Measurements from ENCODE around the gene KDM2A.
A peak's percentile ranks its signal among the peaks of the same experiment; 100 is the strongest.

The KDM2A gene

DNA sequence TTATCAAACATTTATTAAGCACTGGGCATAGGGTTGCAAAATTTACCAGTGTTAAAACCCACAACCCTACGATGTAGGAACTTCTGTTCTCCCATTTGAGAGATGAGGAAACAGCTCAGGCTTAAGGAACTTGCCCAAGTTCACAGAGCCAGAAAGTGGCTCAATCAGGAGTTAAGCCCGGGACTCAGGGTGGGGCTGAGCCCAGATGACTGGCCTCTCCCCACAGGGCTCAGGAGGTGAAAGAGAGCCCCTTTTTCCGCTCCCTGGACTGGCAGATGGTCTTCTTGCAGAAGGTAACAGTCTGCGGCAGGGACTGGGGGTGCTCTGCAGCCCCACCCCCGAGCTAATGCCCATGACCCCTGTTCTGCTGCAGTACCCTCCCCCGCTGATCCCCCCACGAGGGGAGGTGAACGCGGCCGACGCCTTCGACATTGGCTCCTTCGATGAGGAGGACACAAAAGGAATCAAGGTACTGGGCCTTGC lies 164.5 kb downstream of the KDM2A start:
- TF ChIP-seq, protein P1, sequence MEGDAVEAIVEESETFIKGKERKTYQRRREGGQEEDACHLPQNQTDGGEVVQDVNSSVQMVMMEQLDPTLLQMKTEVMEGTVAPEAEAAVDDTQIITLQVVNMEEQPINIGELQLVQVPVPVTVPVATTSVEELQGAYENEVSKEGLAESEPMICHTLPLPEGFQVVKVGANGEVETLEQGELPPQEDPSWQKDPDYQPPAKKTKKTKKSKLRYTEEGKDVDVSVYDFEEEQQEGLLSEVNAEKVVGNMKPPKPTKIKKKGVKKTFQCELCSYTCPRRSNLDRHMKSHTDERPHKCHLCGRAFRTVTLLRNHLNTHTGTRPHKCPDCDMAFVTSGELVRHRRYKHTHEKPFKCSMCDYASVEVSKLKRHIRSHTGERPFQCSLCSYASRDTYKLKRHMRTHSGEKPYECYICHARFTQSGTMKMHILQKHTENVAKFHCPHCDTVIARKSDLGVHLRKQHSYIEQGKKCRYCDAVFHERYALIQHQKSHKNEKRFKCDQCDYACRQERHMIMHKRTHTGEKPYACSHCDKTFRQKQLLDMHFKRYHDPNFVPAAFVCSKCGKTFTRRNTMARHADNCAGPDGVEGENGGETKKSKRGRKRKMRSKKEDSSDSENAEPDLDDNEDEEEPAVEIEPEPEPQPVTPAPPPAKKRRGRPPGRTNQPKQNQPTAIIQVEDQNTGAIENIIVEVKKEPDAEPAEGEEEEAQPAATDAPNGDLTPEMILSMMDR (IDR thresholded peaks at IDR 0.05; ENCODE audit: borderline replicate concordance, insufficient read depth, low read depth, low read length), result no peak

GRCh38 chr11:67284811-67285540 lies 165.9 kb downstream of the KDM2A start:
- no peak overlapping the region for H3K4me3 ChIP-seq (ENCODE audit: low read depth, low read length)
- TF ChIP-seq, protein P1 (IDR thresholded peaks at IDR 0.05; ENCODE audit: borderline replicate concordance, insufficient read depth, low read depth, low read length), result no peak

More for the DNA sequence above, 164.5 kb downstream of the KDM2A start:
- no peak overlapping the region for H3K4me3 ChIP-seq (ENCODE audit: low read depth, low read length)

DNA sequence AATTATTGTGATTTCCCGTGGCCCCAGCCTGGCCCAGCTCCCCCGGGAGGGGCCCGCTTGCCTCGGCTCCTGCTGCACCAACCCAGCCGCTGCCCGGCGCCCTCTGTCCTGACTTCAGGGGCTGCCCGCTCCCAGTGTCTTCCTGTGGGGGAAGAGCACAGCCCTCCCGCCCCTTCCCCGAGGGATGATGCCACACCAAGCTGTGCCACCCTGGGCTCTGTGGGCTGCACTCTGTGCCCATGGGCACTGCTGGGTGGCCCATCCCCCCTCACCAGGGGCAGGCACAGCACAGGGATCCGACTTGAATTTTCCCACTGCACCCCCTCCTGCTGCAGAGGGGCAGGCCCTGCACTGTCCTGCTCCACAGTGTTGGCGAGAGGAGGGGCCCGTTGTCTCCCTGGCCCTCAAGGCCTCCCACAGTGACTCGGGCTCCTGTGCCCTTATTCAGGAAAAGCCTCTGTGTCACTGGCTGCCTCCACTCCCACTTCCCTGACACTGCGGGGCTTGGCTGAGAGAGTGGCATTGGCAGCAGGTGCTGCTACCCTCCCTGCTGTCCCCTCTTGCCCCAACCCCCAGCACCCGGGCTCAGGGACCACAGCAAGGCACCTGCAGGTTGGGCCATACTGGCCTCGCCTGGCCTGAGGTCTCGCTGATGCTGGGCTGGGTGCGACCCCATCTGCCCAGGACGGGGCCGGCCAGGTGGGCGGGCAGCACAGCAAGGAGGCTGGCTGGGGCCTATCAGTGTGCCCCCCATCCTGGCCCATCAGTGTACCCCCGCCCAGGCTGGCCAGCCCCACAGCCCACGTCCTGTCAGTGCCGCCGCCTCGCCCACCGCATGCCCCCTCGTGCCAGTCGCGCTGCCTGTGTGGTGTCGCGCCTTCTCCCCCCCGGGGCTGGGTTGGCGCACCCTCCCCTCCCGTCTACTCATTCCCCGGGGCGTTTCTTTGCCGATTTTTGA lies 166.8 kb downstream of the KDM2A start:
- no peak overlapping the region for H3K4me3 ChIP-seq (ENCODE audit: low read depth, low read length)
- TF ChIP-seq, protein P1 (IDR thresholded peaks at IDR 0.05; ENCODE audit: borderline replicate concordance, insufficient read depth, low read depth, low read length), result no peak

GRCh38 chr11:67286621-67287333 lies 167.7 kb downstream of the KDM2A start:
- TF ChIP-seq, protein P1 (IDR thresholded peaks at IDR 0.05; ENCODE audit: borderline replicate concordance, insufficient read depth, low read depth, low read length), result peak; percentile 18; the same call in 1 of the 2 replicates
- H3K4me3 ChIP-seq (ENCODE audit: low read depth, low read length), result no peak overlapping the region

DNA sequence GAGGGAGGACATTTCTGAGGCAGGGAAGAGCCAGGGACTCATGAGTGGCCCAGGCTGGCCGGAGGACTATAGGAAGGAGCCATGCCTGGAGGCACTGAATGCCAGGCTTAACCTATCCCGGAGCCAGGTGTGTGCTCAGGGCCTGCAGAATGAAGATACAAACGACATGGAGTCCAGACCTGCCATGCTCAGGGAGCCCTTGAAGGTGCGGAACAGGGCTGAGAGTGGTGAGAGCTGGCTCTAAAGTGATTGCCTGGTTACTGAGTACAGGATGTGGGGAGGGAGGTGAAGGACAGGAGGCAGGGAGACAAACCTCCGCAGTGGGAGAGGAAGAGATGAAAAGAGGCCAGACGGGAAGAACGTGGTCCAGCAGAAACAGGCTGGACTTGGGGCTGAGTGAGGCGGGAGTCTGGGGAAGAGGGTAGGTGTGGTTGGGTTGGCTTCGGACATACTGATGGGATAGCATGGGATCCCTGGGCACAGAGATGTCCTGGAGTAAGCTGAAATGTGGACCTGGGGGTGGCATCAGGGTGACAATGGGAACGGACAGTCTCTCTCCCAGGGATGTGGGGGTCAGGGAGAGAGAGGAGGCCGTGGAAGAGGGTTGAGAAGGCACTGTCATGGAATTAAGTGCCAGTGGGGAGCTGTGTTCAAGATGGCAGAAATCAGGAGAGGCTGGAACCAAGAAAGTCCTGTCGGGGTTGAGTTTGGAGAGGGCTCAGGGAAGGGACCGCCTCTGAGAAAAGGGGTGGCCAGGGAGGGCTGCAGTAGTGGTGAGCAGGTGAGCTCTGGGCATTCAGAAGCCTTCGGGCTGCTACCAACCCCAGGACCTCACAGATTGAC lies 168.5 kb downstream of the KDM2A start:
- peak overlapping the region; percentile 71 for H3K4me3 ChIP-seq (ENCODE audit: low read depth, low read length)
- TF ChIP-seq, protein P1 (IDR thresholded peaks at IDR 0.05; ENCODE audit: borderline replicate concordance, insufficient read depth, low read depth, low read length), result no peak

DNA sequence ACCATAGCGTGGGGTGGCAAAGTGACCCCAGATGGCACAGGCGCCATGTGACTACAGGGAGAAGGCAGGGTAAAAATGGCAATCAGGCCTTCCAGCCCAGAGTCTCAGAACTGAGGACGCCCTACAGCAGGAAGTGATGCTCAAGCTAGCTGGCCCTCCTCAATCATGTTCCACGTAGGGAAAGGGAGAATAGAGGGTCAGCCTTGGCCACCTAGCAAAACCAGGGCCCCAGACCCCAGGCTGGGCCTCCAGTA lies 169.1 kb downstream of the KDM2A start:
- peak overlapping the region; percentile 71 for H3K4me3 ChIP-seq (ENCODE audit: low read depth, low read length)
- TF ChIP-seq, protein P1 (IDR thresholded peaks at IDR 0.05; ENCODE audit: borderline replicate concordance, insufficient read depth, low read depth, low read length), result no peak

Measured in GM12875 (cell line).